ENCODE data around the gene MOB1A.
A peak's percentile ranks its signal among the peaks of the same experiment; 100 is the strongest.

MOB1A gene

GRCh38 chr2:74103763-74104162, 74.9 kb downstream of the MOB1A start:
- Histone ChIP-seq H2BK12ac (ENCODE audit: low read length) (no peak overlapping the region), H3K4me3 (ENCODE audit: low read depth, low read length) (no peak overlapping the region), H2AK5ac (ENCODE audit: low read length) (no peak overlapping the region), H3K9ac (ENCODE audit: low read length) (no peak overlapping the region), H3K23ac (ENCODE audit: low read length) (no peak overlapping the region), H3K4ac (ENCODE audit: low read depth, low read length) (no peak overlapping the region), H2AFZ (ENCODE audit: insufficient read depth, low read length, poor library complexity) (no peak overlapping the region), H3K4me1 (ENCODE audit: control insufficient read depth in 1 of 2, insufficient read depth in 2 of 2, low read length in 2 of 2) (no peaks in the 10 kb centered on the region), H3K79me1 (ENCODE audit: low read length) (no peaks in the 10 kb centered on the region), H3K27ac (ENCODE audit: low read depth, low read length) (no peak overlapping the region), H3K36me3 (ENCODE audit: control insufficient read depth in 1 of 2, insufficient read depth in 2 of 2, low read length in 2 of 2) (peaks cover 45 to 46% of the 10 kb centered on the region in 2 experiments), H3K9me3 (ENCODE audit: insufficient read depth, low read depth, low read length) (no peaks in the 10 kb centered on the region), H3K79me2 (ENCODE audit: control insufficient read depth, insufficient read depth, low read length, poor library complexity) (no peaks in the 10 kb centered on the region), H3K14ac (ENCODE audit: low read length) (no peak overlapping the region), H4K12ac (ENCODE audit: low read depth, low read length) (no peak overlapping the region), H3K18ac (ENCODE audit: low read length) (no peak overlapping the region), H4K8ac (ENCODE audit: low read depth, low read length) (no peak overlapping the region), H2BK120ac (ENCODE audit: insufficient read depth, low read length, poor library complexity) (no peak overlapping the region), H3K4me2 (ENCODE audit: low read length) (no peak overlapping the region), H3K27me3 (ENCODE audit: insufficient read depth, low read length) (no peaks in the 10 kb centered on the region), H2BK5ac (ENCODE audit: low read depth, low read length, poor library complexity) (no peak overlapping the region), H4K91ac (ENCODE audit: low read depth, low read length) (no peak overlapping the region)
- peak; percentile 57 to 62 for DNase-seq
- WGBS (ENCODE audit: extremely low coverage, insufficient coverage, insufficient read length): no CpG with 5 or more reads among the region's 6 CpGs
